Measurements from ENCODE around the gene AP2M1. TPM values are rescaled to one million over a fixed set of nuclear protein-coding genes. Genes with fewer than 3 reads are reported as not detected.

Gene AP2M1
- total and polyA plus RNA-seq, 2 of the 8 experiments (the other 6 are each of a cell fraction or from before 2014, with no cell fraction given), result 403 to 454 TPM

DNA sequence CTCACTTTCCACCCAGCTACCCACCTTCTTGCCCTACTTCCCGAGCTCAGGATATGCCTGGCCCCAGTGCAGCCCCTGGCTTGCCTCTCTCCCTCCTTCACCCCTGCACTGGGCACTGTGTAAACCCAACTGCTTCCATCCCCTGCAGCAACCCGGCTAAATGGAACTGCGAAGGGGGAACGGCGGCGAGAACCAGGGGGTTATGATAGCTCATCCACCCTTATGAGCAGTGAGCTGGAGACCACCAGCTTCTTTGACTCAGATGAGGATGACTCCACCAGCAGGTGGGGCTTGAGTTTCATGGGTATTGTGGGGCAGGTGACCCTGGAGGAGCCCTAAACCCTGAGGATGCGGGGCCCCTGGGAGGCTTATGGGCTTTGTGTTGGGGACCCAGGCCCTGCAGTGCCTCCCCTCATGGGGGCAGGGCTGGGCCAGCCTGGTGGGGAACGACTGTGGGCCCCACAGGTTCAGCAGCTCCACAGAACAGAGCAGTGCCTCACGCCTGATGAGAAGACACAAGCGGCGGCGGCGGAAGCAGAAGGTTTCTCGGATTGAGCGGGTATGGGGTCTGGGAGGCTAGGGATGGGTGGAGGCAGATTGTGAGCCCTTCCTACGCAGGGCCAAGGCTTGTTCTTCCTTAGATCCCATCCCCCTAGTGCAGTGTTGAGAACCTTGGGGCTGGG is 9.9 kb upstream of the AP2M1 start (continued):
- TF ChIP-seq HDAC6 (IDR thresholded peaks at IDR 0.05; ENCODE audit: low read depth, low read length) (no peak), CBX5 (IDR thresholded peaks at IDR 0.05; ENCODE audit: low read depth, low read length) (no peak), BCL11A (IDR thresholded peaks at IDR 0.05; ENCODE audit: low read depth in 2 of 2, low read length in 2 of 2) (no peak), SAP30 (IDR thresholded peaks at IDR 0.05; ENCODE audit: insufficient read depth, insufficient replicate concordance, low read length) (no peak), BRCA1 (IDR thresholded peaks at IDR 0.05; ENCODE audit: low read depth, low read length) (no peak)
